Esophagus muscularis mucosa (tissue), 4 donors: ENCODE results near the gene EHD4. TPM values are rescaled to one million over a fixed set of nuclear protein-coding genes. Genes with fewer than 3 reads are reported as not detected.

Source experiments
- DNase-seq: peaks from one replicate; pipeline ENCODE4 v3.0.0-alpha.2; 2017; ENCODE audit errors: extremely low spot score
- H3K27ac ChIP-seq, 4 donors: fragments of 200-600 bp; sonication (generic); replicated peaks in 1 of 4; 1 replicate in 3 of 4; 2 replicates in 1 of 4; pipeline ENCODE4 v1.5.1; 2016 to 2019; ENCODE audit warnings: mild to moderate bottlenecking in 1 of 4
- H3K27me3 ChIP-seq, 4 donors: fragments of 200-600 bp; sonication (generic); one replicate each; pipeline versions ENCODE4 v1.5.1 to v1.6.0; 2016 to 2019
- H3K36me3 ChIP-seq, 4 donors: fragments of 200-600 bp; sonication (generic); one replicate each; pipeline ENCODE4 v1.5.1; 2016 to 2019
- H3K4me1 ChIP-seq, 4 donors: fragments of 200-600 bp; sonication (generic); one replicate each; pipeline ENCODE4 v1.5.1; 2016 to 2019
- H3K4me3 ChIP-seq, 4 donors: fragments of 200-600 bp; sonication (generic); 1 replicate in 2 of 4; 2 replicates in 2 of 4; pipeline ENCODE4 v1.5.1; 2016 to 2019; ENCODE audit warnings: mild to moderate bottlenecking in 4 of 4, moderate library complexity in 1 of 4
- H3K9me3 ChIP-seq, 4 donors: fragments of 200-600 bp; sonication (generic); 1 replicate in 3 of 4; 2 replicates in 1 of 4; pipeline ENCODE4 v1.5.1; 2016 to 2019
- CTCF ChIP-seq, 3 experiments: fragments of 200-600 bp in 2 of 3; fragments of 450-650 bp in 1 of 3; sonication (generic) in 2 of 3; IDR thresholded peaks; one replicate each; pipeline ENCODE4 v1.5.1; 2017 to 2019; ENCODE audit warnings: antibody characterized with exemption in 3 of 3, mild to moderate bottlenecking in 2 of 3, moderate library complexity in 1 of 3
- EP300 ChIP-seq: sonication (generic); formaldehyde crosslinking; IDR thresholded peaks from one replicate; pipeline ENCODE4 v1.6.1; 2017; ENCODE audit warnings: antibody characterized with exemption
- POLR2A ChIP-seq: fragments of 450-650 bp; IDR thresholded peaks from one replicate; pipeline ENCODE4 v1.6.1; 2017; ENCODE audit warnings: antibody characterized with exemption, moderate library complexity, mild to moderate bottlenecking, low read depth
- POLR2AphosphoS5 ChIP-seq, 2 donors: sonication (generic); formaldehyde crosslinking; IDR thresholded peaks; one replicate each; pipeline ENCODE4 v1.6.1; 2017; ENCODE audit warnings: antibody characterized with exemption in 2 of 2
- WGBS: methylation state at CpG from one replicate; pipeline ENCODE4 v1.1.5; 2018; 5-methylcytosine and 5-hydroxymethylcytosine counted together
- intact Hi-C: fragments of 100-400 bp; cut with DNase I; formaldehyde crosslinking; loops from one replicate; pipeline ENCODE4 v1.15.1; 2023
- total RNA-seq, 4 donors: library from RNA; depleted of rRNA; stranded (reverse); fragments of >200 nt; gene quantifications; one replicate each; pipeline versions ENCODE4 v1.1.0 to v1.2.1, GENCODE V29; 2016

EHD4 gene
- total RNA-seq, 4 donors from 2014 or later = 10.0 to 24.7 (median 21.7) TPM

- TF ChIP-seq POLR2AphosphoS5 (IDR thresholded peaks at IDR 0.05) (no peak), CTCF (IDR thresholded peaks at IDR 0.05) (no peak), POLR2A (no peak), EP300 (no peak)
- peak overlapping the region; percentile 23 to 57 (median 47) for H3K27ac ChIP-seq
- no peaks in the 10 kb centered on the region for H3K36me3 ChIP-seq
- no peaks in the 10 kb centered on the region for H3K27me3 ChIP-seq
- H3K4me3 ChIP-seq = no peak overlapping the region
- DNase-seq = no peak
- WGBS = 90% methylated on average over 3 of the region's 3 CpGs
- intact Hi-C loops = no loop called here
- peaks cover 50 to 64% (median 53%) of the 10 kb centered on the region in 4 donors for H3K4me1 ChIP-seq
- no peaks in the 10 kb centered on the region for H3K9me3 ChIP-seq
These were observed 5.4 kb downstream of the EHD4 start for GRCh38 chr15:41966920-41967465.

GRCh38 chr15:41966414-41966812 is 5.9 kb downstream of the EHD4 start:
- WGBS = 100% methylated on average over 3 of the region's 4 CpGs
- peaks cover 49 to 63% (median 51%) of the 10 kb centered on the region in 4 donors for H3K4me1 ChIP-seq

GRCh38 chr15:41965441-41966413 is 6.6 kb downstream of the EHD4 start:
- no peak overlapping the region for H3K4me3 ChIP-seq
- TF ChIP-seq POLR2A (no peak), POLR2AphosphoS5 (IDR thresholded peaks at IDR 0.05) (no peak), EP300 (no peak), CTCF (IDR thresholded peaks at IDR 0.05) (no peak)
- no peaks in the 10 kb centered on the region for H3K27me3 ChIP-seq
- H3K9me3 ChIP-seq = no peaks in the 10 kb centered on the region
- intact Hi-C loops = no loop called here
- no peaks in the 10 kb centered on the region for H3K36me3 ChIP-seq
- no peak for DNase-seq
- peak overlapping the region in 2 of 4 donors; percentile 56 to 57 for H3K27ac ChIP-seq
- peaks cover 48 to 59% (median 54%) of the 10 kb centered on the region in 4 donors for H3K4me1 ChIP-seq
- WGBS = 81% methylated on average over 15 of the region's 15 CpGs

More at GRCh38 chr15:41966414-41966812, 5.9 kb downstream of the EHD4 start:
- no peak for TF ChIP-seq POLR2AphosphoS5 (IDR thresholded peaks at IDR 0.05)
- no peak for TF ChIP-seq POLR2A
- no peak for TF ChIP-seq EP300
- TF ChIP-seq CTCF (IDR thresholded peaks at IDR 0.05) = no peak
- no peaks in the 10 kb centered on the region for H3K27me3 ChIP-seq
- H3K9me3 ChIP-seq = no peaks in the 10 kb centered on the region
- no peak for DNase-seq
- no peaks in the 10 kb centered on the region for H3K36me3 ChIP-seq
- H3K27ac ChIP-seq = peak overlapping the region in 2 of 4 donors; percentile 56 to 57
- intact Hi-C loops = no loop called here
- no peak overlapping the region for H3K4me3 ChIP-seq

GRCh38 chr15:41961595-41962202 is 10.7 kb downstream of the EHD4 start:
- intact Hi-C loops = no loop called here
- H3K9me3 ChIP-seq = no peaks in the 10 kb centered on the region
- DNase-seq = no peak
- no peak overlapping the region for H3K27ac ChIP-seq
- H3K27me3 ChIP-seq = no peaks in the 10 kb centered on the region
- H3K4me1 ChIP-seq = peaks cover 32 to 45% (median 40%) of the 10 kb centered on the region in 4 donors
- H3K36me3 ChIP-seq = no peaks in the 10 kb centered on the region
- WGBS = 94% methylated on average over 1 of the region's 1 CpG
- no peak overlapping the region for H3K4me3 ChIP-seq
- no peak for TF ChIP-seq POLR2A
- no peak for TF ChIP-seq CTCF (IDR thresholded peaks at IDR 0.05)
- TF ChIP-seq POLR2AphosphoS5 (IDR thresholded peaks at IDR 0.05) = no peak
- no peak for TF ChIP-seq EP300
